GM15510 (cell line): ENCODE results near the gene ARSJ.

ENCODE experiments used
- POLR2A ChIP-seq: IDR thresholded peaks from 3 replicates; pipeline ENCODE4 v1.6.1; 2011; ENCODE audit warnings: borderline replicate concordance; ENCODE audit not compliant: insufficient read length; ENCODE audit errors: extremely low read depth

Gene ARSJ

GRCh38 chr4:113972781-113973180, 6.7 kb downstream of the ARSJ start:
- no peak for TF ChIP-seq POLR2A

GRCh38 chr4:113971706-113972360, 7.6 kb downstream of the ARSJ start:
- TF ChIP-seq POLR2A = no peak

GRCh38 chr4:113969709-113970334, 9.6 kb downstream of the ARSJ start:
- TF ChIP-seq POLR2A = no peak

GRCh38 chr4:113968473-113968872, 11.0 kb downstream of the ARSJ start:
- TF ChIP-seq POLR2A = no peak

GRCh38 chr4:113967687-113968086, 11.8 kb downstream of the ARSJ start:
- TF ChIP-seq POLR2A = no peak

GRCh38 chr4:113962719-113963265, 16.7 kb downstream of the ARSJ start:
- no peak for TF ChIP-seq POLR2A

- no peak for TF ChIP-seq POLR2A
These were observed 17.5 kb downstream of the ARSJ start for GRCh38 chr4:113962016-113962347.

- TF ChIP-seq POLR2A = no peak
These were observed 18.6 kb downstream of the ARSJ start for GRCh38 chr4:113960684-113961321.

GRCh38 chr4:113959539-113959937, 19.9 kb downstream of the ARSJ start:
- no peak for TF ChIP-seq POLR2A

GRCh38 chr4:113958766-113959538, 20.5 kb downstream of the ARSJ start:
- no peak for TF ChIP-seq POLR2A

- TF ChIP-seq POLR2A = no peak
These were observed 21.5 kb downstream of the ARSJ start for GRCh38 chr4:113957956-113958355.

- no peak for TF ChIP-seq POLR2A
These were observed 23.5 kb downstream of the ARSJ start for GRCh38 chr4:113955948-113956347.

GRCh38 chr4:113955411-113955810, 24.0 kb downstream of the ARSJ start:
- no peak for TF ChIP-seq POLR2A

- TF ChIP-seq POLR2A = no peak
These were observed 25.6 kb downstream of the ARSJ start for GRCh38 chr4:113953888-113954287.

- no peak for TF ChIP-seq POLR2A
These were observed 26.9 kb downstream of the ARSJ start for GRCh38 chr4:113952452-113953029.
